Measurements from ENCODE around the gene NMRK1.

NMRK1 gene

DNA sequence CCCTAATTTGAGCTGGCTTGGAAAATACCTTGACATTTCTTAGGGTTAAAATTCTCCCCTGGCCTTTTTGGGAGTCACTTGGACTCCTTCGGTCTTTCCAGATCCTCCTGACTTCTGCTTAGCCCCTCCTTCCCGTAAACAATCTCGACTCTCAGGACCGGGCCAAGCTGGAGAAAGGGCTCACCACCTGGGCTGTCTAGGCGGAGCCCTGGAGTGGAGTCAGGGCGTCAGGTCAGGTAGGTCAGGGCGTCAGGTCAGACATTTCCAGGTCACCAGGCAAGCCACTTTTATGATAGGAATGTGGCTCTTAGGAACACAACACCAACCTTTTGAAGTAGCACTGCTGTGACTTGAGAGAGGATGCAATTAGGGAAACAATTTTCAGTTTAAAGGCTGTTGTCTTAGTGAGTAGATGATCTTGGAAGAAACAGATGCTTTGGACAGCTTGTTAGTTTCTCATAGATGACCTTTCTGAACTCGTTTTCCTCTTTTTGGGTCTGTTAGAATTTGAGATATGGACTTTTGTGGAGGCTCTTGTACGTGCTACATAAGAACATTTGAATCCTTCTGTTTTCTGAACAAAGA is 13.1 kb upstream of the NMRK1 start:
- no peak for DNase-seq

DNA sequence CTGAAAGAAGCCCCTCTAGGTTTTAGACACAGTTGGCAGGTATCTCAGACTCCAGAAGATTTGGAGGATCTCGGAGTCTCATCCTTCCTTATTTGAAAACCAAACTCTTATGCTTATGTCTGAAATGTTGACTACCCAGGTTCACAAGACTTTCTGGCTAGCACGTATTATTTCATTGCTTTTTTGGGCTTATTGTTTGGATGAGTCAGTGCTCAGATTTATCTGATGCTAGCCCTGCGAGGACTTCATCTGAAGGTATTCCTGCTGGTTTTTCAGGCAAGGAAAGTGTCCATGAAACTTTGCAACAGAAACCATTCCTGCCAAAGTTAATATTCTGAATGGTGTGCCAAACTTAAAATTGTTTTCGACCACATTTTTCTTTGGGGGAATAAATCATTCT is 8.8 kb upstream of the NMRK1 start:
- no peak for DNase-seq

DNA sequence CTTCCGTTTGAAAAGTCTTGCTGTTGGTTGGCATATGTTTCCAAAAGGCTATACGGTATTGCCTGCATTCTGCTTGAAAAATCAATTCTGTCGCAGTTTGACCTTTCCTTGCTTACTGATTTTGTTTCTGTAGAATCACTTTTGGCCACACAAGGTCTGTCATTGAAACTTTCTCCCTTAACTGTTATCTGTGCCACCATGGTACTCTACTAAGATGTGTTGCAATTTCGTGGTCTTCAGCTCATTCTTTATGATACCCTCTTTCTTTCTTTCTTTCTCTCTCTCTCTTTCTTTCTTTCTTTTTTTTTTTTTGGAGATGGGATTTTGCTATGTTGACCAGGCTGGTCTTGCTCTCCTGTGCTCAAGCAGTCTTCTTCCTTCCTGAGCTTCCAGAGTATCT is 4.8 kb upstream of the NMRK1 start:
- no peak for DNase-seq

DNA sequence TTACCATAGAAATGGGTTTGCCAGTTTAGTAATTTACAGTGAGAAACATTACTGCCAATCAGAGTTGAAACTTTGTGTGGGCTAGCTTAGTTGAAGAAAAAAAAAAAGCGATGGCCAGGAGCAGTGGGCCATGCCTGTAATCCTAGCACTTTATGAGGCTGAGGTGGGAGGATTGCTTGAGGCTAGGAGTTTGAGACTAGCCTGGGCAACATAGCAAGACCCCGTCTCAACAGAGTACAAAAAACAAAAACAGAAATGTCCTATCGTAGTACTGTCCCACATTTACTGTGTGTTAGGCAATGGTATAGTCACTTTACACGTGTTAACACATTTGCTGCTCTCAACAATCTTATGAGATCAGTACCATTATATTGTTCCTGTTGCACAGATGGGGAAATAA is 2.6 kb upstream of the NMRK1 start:
- DNase-seq: no peak

DNA sequence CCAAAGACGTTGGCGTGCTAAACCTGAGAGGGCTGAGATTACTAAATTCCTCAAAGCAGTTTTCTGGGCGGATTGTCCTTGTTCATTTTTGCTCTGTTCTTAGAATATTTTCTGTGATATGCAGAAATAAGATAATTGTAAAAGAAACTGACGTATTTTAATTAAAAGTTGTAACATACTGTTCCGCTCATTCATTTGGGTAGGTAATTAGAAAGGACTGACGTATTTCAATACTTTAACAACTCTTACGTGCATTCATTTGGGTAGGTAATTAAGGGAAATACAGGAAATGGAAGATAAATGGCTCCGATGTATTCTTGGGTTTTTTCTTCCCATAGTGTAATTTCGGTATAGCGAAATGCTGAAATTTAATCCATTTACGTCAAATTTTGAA is 1.4 kb upstream of the NMRK1 start:
- no peak for DNase-seq

DNA sequence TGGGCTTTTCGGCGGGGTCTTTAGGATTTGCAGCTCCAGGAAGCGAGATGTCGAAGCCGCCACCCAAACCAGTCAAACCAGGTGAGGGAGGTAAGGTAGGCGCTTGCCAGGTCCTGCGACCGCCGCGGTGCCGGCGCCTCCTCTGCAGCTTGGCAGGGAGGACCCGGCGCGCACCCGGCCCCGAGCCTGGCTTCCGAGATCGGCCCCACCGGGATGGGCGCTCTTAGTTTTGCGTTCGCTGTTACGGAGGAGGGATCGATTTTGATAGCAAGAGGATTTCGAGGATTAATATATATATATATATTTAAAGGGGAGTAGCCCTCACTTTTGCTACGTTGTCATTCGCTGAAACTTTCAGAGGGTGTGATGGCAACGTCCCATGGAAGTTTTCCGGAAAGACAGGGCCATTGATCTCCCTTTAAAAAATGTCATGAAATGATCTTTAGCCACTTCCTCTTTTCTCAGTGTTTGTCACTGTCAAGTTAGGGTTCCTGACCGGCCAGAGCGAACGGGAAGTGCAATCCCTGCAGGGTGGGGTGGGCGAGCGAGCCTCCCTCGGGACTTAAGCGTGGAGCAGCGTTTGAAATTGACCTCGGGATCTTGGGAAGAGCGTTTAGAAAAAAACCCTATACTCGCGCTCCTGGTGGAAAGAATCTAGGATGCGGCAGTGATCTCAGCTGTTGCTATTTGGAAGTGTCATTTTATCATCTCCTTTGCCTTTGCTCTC is 854 bp upstream of the NMRK1 start:
- DNase-seq: no peak

DNA sequence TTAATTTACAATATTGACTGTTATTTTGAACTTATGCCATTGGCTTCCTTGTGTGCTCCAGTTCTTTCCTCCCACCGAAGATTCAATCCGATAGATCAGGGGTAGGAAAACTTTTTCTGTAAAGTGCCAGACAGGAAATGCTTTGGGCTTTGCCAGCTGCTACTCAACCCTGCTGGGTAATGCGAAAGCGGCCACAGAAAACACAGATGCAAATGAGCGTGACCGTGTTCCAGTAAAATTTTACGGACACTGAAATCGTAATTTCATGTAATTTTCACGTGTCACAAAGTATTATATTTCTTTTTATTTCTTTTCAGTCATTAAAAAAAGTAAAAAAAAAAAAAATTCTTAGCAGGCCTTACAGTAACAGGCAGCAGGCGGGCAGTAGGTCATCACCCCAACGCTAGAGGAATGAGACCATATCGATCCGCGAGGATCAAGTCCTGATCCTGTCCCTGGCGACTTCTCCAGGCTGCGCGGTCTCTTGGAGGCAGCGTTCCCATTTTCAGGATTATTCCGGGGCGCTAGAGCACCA is 599 bp downstream of the NMRK1 start:
- peak; percentile 35 for DNase-seq

DNA sequence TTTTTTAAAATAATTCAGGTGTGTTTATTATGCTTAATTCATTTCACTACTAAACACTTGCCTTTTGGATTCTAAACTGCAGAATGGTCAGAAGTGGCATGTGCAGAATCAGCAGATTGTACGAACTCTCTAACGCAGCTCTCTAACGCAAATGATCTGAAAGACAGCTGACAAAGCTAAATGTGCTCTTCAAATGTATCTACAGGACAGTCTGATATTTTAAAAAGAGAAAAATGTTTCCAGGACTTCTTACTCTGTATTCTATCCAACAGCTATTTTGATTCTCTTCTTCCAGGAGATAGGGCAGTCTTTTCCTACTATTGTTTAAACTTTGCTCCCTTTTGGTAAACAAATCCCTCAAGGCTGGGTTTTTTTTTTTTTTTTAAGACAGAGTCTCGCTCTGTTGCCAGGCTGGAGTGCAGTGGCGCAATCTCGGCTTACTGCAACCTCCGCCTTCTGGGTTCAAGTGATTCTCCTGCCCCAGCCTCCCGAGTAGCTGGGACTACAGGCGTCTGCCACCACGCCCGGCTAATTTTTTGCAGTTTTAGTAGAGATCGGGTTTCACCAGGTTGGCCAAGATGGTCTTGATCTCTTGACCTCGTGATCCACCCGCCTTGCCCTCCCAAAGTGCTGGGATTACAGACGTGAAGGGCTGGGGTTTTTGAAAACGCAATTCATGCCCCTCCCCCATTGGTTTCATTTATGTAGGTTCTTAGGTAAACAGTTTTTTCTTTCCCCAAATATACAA is 1.2 kb downstream of the NMRK1 start:
- no peak for DNase-seq

DNA sequence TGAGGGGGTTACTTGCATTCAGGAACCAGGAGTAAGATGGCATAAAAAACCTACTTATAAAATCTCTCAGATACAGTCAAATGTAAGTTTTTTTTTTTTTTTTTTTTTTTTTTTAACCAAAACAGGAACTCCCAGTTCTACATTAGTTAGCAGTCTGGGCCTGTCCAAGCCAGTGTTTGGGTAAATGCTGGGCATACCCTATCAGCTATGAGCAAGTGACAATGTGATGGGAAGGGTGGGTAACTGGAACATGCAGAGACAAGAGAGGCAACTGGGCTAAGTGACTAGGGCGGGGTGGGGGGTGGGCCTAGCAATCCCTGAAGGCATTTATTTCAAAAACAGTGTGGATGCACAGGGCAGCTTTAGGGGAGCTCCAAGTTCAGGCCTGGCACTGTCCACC is 2.3 kb downstream of the NMRK1 start:
- no peak for DNase-seq

DNA sequence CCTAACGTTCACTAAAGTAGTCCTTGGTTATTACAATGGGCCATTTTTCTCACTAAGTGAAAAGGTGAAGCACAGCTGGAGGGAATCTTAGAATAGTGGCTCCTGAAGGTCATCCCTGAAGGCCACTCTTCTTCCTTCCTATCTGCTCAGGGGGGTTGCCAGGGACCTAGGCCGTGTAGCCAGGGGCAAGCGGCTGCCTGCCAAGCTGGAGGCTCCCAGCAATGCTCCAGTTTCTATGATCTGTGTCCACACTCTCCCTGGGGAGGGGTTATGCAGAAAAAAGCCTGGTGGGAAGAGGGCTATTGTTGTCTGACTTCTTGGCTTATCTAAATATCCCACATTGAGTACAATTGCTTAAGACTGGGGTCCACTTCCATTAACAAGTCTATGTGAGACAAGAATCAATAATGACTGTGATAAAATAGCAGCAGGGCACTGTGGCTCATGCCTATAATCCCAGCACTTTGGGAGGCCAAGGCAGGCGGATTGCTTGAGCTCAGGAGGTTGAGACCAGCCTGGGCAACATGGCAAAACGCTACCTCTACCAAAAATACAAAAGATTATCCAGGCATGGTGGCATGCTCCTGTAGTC is 3.8 kb downstream of the NMRK1 start:
- DNase-seq: no peak

DNA sequence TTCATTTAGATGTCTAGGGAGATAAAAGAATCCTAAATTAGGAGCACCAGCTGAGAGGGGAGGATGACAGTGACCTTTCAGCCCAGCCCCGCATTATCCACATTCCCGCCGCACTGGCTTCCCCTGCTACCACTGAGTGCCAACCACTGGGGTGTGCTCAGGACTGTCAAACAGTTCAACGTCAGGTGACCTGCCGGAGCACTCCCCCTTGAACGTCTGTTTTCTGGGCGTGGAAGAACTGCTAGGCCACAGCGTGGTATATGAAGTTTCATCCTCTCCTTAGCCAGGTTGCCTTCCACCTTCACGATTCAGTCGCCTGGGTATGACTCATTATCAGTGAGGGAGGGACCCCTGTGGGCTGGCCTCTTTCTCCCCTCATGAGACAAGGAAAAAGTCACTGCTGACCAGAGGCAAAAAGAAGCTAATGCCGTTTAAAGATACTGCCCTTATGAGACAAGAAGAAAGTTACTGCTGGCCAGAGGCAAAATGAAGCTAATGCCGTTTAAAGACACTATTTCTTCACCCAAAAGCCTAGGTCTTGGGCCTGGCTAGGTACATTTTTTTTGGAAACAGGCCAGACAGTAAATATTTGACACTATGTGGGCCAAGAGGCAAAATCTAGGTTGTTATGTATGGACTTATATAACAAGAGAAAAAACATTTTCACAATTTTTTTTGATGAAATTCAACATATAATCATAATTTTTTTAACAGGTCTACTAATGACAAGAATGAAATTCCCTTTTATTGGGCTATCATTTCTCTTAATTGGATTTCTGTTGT is 4.6 kb downstream of the NMRK1 start:
- DNase-seq: peak; percentile 20

DNA sequence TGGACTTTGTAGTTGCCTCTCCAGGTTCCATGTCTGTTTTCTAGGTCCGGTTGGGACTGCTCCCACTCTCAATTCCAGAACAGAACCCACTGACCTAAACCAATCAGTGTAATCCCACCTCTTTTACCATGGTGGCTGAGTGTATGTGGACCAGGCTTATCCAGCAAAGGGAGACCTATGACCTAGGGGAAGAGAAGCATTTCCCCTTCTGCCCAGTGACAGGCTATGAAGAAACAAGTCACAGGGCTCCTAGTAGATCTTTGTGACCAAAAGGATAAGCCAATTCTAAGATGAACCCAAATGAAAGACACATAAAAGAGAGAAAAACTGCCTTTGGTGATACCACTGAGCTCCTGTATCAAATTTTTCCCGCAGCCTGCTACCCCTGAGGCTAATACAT is 6.3 kb downstream of the NMRK1 start:
- no peak for DNase-seq

DNA sequence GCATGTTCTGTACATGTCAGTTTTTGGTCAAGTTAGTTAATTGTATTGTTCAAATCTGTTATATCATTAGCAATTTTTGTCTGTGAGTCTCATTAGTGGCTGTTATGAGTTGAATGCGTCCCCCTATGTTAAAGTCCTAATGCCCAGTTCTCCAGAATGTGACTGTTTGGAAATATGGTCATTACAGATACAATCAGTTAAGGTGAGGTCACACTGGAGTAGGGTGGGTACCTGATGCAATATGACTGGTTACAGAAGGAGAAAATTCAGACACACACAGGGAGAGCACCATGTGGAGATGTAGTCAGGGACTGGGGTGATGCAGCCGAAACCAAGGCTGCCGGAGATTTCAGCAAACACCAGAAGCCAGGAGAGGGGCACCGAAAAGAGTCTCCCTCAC is 15.1 kb downstream of the NMRK1 start:
- no peak for DNase-seq

DNA sequence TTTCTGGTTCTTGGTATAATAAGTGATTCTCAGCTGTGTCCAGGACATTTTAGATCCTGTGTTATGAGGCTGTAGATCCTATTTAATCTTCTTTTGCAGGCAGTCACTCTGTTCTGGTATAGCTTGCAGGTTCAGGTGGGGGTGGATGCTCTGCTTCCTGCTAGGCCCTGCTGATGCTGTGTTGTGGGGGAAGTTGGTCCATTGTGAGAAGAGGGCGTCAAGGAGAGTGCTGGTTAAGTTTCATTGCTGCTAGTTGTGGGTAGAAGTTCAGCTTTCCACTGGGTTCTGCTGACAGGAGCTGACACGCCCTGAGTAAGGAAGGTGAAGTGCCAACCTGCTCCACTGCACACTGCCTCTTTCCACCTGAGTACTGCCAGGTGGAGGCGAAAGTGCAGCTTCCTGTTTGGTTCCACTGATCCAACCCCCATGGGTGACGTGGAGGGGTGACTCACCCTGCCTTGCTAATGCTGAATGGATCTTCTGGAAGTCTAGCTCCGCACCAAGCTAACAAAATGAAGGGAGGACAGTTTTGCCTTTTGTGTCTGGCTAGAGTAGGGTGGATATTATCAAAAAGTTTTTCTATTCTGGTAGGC is 16.3 kb downstream of the NMRK1 start:
- peak; percentile 17 for DNase-seq

DNA sequence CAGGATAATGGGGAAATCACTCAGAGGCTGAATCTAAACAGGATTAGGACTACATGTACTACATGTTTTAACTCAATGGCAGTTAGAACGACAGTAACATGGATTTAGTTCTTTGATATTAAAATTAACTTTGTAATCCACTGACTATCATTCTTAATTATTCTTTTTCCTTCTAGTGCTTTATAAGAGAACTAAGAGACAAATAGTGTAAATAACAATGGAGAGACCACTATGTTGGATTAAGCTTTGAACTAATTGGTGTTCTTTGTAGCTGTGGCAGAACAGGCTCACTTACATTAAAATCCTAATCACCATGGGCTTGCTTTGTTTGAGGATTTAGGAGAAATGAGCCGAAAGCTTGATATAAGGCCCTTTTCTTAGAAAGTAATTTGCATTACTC is 18.8 kb downstream of the NMRK1 start:
- DNase-seq: no peak

DNA sequence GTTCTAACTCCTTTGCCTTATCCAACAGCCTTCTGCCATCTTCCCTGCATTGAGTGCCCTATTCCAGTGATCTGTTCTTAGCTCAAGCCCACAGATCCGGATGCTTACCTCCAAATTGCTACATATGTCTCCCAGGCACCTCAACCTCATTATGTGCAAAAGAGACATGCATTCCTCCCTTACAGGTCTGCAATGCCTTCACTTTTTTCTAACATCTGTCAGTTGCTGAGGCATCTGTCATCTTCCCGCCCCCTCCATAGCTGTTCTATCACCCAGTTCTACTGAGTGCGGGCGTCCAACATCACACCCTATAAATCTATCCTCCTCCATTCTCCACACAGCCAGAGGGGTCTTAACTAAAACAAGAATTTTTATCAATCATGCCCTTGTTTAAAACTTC is 20.1 kb downstream of the NMRK1 start:
- DNase-seq: no peak

DNA sequence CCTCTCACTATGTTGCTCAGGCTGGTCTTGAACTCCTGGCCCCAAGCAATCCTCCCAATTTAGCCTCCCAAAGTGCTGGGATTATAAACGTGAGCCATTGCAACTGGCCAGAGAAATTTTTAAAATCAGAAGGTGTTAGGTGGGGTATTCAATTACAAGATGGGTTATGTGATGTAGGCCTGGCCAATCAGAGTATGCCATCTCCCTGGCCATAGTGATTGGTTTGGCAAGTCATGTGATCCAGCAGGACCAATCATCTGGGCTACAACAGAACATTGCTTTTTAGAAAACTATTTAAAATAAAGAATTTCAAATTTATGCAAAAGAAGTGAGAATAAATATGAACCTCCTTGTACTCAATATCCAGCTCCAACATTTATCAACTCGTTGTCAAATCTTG is 22.4 kb downstream of the NMRK1 start:
- no peak for DNase-seq

DNA sequence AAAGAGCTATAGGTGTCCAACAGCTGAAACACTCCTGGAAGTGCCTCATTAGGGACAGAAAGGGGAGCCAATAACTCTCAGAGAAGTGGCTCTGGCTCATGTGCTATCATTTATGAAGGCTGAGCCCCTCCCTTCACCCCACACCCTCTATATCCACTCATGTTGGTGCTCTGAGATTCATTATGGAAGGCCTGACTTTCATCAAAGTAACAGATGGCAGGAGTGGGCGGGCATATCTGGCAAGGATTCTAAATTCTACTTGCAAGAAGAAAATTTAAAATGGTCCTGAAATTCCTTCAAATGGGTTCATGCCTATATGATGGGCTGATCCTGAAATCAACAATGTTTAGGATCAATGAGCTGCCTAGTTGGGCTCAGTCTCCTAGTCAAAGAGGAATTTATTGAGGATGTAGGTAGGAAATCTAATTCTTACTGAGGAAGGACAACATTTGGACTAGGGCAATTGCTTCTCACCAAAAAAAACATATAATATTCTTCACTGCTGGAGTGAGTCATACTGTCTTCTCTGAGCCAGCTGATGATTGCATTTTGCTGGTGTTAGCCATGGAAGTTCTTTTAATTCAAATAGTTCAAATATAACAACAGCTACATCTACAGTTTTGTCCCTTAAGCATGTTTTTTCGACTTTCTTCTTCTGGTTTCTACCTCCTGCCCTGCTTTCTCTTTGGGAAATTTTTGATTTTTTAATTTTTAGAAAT is 23.5 kb downstream of the NMRK1 start:
- no peak for DNase-seq

DNA sequence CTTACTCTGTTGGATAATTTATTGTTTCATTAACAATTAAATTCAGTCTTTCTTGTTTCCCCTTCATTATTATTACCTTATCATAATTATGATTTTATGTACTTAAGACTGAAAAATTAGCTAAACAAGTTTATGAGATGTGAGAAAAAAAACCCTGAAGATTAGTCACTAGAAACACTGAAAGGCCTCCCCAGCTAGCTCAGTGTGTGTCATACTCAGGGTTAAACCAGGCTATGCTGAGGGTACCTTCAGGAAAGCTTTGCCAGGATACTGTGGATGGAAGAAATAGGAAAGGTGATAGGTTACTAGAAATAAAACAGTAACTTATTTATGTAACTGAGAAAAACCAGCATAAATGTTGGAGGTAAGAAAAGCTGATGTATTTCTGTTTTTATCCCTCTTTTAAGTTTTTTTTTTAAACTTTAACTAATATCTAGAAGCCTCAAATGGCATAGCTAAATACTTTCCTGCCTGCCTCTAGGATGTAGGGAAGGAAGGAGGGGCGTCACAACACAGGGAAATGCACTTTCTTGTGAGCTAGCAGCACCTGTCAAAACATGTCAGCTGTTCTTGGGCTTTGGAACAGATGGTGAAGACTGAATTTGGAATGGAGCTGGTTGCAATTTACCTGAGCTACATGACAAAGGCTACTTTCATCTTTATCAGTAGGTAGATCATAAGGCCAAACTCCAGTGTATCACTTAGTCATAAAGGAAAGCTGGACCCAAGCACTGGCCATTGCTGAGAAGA is 24.2 kb downstream of the NMRK1 start:
- DNase-seq: no peak

DNA sequence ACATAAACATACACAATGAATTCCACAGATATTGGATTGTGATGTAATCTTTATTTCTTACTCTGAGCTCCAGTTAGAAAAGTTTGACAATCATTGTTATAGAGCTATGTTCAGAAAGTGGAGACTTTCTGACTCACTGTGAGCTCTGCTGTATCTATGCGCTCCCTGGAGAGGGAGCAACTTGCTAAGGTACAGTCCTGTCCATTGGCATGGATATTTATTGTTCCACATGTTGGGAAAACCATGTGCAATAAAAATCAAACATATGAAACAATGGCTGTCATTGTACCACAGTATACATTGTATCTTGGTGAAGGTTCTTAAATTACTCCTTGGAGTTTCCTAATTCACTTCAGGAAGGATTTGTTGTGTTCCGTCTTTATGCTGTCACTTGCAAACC is 26.8 kb downstream of the NMRK1 start:
- no peak for DNase-seq

DNA sequence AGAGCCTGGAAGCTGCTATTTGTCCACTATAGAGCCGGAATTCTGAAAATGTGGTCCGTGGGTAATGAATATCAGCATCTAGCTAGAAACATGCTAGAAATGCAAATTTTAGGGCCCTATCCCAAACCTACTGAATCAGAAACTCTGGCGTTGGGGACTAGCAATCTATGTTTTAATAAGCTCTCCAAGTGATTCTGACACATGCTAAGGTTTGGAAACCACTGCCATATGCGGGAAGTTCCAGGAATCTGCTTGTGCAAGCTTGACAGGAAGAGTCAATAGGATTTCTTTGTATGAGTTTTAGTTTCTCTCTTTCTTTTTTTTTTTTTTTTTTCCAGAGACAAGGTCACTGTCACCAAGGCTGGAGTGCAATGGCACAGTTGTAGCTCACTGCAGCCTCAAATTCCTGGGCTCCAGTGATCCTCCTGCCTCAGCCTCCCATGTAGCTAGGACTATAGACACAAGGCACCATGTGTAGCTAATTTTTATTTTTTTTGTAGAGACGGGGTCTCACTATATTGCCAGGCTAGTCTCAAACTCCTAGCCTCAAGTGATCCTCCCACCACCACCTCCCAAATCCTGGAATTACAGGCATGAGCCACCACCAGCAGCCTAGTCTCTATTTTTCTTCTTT is 33.5 kb downstream of the NMRK1 start:
- no peak for DNase-seq
